MM.1S (cell line): ENCODE measurements around the gene CYTH1.

Source experiments
- CTCF ChIP-seq: fragments of 300-600 bp; sonication (generic); IDR thresholded peaks from 2 replicates; pipeline ENCODE4 v1.5.1; 2016; ENCODE audit warnings: antibody characterized with exemption, low read length, mixed read lengths
- EZH2phosphoT487 ChIP-seq: fragments of 300-600 bp; sonication (generic); IDR thresholded peaks from 2 replicates; pipeline ENCODE4 v1.6.1; 2018; ENCODE audit warnings: antibody characterized with exemption, low read length

- TF ChIP-seq EZH2phosphoT487 (no peak), CTCF (no peak)
Measured at GRCh38 chr17:78804777-78805176, 22.7 kb upstream of the CYTH1 start.
